Activated CD4-positive, alpha-beta T cell treated with anti-CD3 and anti-CD28 coated beads for 4 hours (primary cell): ENCODE measurements around the gene CHMP5.

ENCODE experiments used
- DNase-seq, 2 donors: peaks; one replicate each; pipeline ENCODE4 v3.0.0-alpha.2; 2020

Gene CHMP5

DNA sequence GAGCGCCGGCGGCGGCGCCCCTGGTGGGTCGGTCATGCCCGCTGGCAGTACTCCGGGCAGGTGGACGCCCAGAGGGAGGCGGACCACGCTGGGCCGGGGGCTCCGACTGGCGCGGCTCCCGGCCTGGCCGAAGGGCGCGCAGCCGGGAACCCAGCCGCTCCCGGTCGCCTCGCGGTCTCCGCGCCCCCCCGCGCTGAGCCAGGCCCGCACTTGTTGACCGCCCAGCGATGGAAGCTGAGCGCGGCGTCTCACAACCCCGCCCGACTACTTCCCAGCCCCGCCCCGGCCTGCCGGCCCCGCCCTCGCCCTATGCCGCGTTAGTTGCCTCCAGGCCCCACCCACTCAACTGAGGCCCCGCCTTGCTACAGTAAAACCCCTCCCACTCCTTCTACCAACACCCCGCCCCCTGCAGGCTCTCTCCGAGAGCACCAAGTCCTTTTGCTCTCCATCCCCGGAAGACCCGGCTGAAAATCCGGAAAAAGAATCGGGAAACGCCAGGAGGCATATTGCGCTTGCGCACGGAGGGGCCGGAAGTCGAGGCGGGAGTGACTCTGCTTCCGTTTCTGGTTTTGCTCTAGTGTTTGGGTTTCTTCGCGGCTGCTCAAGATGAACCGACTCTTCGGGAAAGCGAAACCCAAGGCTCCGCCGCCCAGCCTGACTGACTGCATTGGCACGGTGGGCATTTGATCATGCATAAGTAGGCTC is at the start of gene CHMP5, which contains the start of gene BAG1:
TSS of gene CHMP5 (plus strand) at position 577 of the 705 bp plus-strand sequence. CDS start at position 607, 30 bp downstream.
TSS of gene BAG1 (minus strand) at position 236 of the 705 bp plus-strand sequence.
- peak; percentile 99 to 100 for DNase-seq

DNA sequence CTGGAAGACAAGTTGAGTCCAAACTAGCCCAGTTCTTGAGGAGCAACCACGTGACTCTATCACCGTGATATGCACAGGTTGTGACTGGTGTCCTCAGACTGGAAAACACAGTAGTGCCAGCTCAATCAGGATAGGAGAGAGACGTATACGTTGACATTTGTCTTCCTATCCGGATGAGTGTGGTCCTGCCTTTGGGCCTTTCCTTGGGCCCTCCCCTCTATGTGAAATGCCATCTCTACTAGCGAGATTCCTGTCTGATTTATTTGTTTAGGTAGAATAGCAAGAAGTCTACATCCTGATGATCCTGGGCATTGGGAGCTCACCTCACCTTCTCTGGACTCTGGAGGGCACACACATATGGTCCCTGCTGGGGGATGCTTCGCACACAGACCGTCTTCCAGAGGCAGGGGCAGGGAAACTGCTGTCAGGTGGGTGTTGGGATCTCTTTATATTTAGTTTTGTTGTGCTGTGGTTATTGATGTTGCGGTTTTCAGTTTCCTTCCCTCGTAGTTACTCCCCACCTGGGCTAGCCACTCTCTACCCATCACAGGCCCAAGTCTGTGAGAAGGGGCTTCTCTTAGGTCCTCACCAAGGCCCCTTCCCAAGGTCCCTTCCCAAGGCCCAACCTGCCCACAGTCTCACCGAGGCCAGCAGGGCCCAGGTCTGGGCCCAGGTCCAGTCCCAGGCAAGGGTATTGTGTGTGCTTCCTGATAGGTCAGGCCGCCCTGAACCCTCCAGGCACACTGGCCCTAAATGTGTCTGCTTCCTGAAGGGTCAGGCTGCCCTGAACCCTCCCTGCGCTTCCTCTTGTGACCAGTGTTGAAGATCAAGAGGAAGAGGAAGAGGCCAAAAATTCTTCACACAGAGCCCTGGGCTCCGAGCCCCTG is 43.9 kb upstream of the CHMP5 start:
- no peak for DNase-seq

DNA sequence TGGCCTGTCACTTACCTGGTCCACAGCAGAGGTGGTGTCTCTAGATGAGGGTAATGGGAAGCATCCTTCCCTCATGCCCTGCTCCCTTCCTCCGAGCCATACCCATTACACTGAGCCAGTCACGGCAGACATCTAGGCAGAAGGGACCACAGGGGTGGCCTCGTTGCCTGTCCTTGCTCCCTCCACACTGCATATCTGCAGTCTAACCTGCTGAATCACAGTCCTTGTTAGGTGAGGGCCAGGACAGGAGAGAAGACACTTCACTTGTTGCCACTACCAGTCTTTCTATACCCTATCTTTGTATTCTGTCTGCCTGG is 43.3 kb upstream of the CHMP5 start:
- no peak for DNase-seq

DNA sequence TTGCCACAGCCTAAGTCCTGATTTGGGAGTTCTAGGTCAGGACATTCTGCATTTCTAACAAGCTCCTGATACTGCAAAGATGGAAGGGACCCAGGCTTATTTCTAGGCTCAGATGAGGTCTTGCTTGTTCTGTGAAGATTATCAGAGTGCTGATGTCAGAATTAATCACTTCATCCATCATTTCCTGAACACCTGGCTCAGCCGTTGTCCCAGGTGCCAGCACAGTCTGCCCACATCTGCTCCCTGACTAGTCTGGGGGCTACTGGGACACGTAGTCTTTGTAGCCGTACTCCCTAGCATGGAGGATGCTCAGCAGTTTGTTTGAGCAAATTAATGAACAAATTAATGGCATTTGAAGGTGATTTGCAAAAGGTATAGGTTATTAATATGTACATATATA is 42.8 kb upstream of the CHMP5 start:
- DNase-seq = no peak

DNA sequence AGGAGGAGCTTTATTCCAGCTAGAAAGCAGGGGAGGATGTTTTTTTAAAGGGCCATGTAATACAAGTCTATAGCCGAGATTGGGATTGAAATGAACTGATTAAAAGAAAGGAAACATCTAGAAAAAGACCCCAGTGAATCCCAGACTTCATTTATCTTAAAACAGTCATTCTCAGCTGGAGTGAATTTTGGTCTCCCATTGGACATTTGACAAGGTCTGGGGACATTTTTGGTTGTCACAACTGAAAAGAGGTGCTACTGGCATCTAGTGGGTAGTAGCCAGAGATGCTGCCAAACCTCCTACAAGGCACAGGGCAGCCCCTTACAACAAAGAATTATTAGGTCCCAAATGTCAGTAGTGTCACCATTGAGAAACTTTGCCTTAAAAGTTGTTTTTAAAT is 41.2 kb upstream of the CHMP5 start:
- DNase-seq = no peak

DNA sequence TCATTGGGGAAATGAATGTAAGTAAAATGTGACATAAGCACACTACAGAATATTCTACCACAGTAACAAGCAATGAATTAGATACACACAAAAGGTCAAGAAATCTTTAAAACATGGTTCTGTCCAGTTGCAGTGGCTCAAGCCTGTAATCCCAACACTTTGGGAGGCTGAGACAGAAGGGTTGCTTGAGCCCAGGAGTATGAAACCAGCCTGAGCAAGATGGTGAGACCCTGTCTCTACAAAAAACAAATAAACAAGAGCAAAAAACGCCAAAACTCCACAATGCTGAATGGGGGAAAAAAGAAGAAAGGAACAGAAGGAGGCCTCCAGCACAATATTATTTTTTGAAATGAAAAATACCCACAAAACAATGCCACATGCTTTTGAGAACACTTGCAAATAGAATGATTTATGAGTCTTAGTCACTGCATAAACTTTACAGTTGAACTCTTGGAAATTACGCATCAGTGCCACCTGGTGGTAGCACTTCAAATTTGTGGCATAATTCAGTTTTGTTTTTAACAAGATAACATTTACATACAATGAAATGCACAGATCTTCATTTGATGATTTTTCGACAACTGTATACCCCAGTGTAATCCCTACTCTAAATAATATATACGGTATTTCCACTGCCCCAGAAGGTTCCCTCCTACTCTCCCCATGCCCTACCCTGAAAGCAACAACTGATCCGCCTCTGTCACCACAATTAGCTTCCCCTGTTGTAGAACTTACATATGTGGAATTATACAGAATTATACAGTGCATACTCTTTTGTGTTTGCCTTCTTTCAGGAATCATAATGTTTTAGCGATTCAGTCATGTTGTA is 39.3 kb upstream of the CHMP5 start:
- DNase-seq = peak; percentile 64 to 83

DNA sequence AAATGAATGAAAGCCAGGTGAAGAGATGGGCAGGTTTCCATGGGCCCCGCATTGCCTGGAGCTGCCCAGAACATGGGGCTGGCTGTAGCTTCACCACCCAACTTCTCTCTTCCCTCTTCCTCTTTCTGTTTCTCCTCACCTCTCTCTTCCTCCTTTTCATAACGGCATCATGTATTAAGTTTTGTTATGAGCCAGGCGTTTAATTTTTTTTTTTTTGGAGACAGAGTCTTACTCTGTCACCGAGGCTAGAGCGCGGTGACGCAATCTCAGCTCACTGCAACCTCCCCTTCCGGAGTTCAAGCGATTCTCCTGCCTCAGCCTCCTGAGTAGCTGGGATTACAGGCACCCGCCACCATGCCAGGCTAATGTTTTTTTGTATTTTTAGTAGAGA is 37.8 kb upstream of the CHMP5 start:
- DNase-seq = no peak

DNA sequence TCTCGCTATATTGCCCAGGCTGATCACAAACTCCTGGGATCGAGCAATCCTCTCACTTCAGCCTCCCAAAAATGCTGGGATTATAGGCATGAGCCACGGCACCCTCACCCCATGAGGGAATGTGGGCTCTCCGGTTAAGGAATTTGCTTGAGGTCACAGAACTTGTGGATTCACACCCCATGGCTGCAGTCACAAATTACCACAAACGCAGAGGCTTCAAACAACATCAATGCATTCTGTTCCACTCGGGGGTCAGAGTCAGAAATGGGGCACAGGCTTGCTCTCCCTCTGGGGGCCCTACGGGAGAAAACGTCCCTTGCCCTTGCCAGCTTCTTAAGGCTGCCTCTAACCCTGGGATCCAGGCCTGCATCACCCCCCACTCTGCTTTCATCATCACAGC is 37.1 kb upstream of the CHMP5 start:
- DNase-seq = no peak

DNA sequence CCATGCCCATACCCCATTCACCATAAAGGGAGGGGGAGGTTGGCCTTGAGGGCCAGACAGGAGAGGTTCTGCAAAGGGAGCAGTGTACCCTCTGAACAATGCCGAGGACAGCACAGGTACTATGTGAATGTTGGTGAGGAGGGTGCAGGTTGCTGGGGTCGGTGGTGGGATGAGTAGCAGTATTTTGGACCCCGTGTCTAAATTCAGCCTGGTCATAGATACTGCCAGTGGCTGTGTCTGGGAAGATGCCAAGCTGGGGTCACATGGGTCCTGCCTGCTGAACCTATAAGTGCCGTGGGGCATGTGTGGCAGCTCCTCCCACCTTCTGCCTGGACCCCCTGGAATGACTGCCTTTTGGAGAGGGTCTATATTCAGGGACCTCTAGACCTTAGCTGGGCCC is 36.2 kb upstream of the CHMP5 start:
- no peak for DNase-seq

DNA sequence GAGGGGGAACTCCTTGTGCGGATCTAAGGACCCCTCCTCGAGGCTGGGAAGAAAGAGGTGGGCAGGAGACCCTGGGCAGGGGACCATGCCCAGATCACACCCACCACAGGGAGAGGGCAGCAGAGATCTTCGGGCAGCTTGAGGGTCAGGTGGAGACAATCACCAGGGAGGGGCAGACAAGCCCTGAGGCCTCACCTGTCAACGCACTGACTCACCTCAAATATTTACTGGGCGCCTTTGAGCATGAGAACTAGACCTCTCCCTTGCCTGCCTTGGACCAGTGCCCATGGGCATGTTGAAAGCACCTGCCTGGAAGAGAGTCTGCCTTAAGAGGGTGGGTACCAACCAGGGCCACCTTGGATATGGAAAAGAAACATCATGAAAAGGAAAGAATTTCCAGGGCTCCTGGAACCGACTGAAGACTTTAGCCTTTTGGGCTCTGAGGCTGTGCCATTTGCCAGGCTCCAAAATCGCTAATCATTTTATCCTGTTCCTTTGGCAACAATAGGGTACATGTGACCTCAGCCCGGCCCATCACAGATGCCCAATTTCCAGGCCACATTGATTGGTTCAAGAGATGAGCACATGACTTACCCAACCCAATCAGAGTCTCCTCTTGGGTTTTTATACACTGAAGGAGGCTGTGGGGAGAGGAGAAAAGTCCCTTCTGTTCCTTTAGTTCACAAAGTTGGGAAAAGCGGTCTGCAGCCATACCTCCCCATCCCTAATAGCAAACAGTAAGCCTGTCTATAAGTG is 35.3 kb upstream of the CHMP5 start:
- DNase-seq = no peak

DNA sequence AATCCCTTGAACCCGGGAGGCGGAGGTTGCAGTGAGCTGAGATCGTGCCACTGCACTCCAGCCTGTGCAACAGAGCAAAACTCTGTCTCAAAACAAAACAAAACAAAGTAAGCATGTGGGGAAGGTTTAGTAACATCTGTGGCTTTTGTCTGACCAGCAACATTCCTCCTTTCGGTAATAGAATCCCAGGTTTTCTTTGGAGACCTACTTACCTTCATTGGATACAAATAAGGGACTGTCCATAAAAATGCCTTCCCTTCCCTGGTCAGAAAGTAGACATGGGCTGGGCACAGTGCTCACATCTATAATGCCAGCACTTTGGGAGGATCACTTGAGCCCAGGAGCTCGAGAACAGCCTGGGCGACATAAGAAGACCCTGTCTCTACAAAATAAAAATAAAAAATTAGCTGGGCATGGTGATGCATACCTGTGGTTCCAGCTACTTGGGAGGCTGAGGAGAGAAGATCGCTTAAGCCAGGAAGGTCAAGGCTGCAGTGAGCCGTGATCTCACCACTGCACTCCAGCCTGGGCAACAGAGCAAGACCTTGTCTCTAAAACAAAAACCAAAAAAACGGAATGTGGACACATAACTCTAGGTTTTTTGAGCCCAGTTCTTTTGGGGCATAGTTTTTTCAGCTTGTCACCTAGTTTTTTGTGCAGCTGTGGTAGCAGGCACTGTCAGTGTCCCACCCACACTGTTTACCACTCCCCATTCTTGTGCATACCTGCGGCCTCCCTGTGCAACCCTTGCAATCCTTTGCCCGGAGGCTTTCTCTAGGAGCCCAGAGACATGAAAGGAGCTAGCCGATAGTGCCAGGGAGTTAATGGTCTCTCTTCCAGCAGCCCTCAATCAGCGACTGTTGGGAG is 33.9 kb upstream of the CHMP5 start:
- no peak for DNase-seq

DNA sequence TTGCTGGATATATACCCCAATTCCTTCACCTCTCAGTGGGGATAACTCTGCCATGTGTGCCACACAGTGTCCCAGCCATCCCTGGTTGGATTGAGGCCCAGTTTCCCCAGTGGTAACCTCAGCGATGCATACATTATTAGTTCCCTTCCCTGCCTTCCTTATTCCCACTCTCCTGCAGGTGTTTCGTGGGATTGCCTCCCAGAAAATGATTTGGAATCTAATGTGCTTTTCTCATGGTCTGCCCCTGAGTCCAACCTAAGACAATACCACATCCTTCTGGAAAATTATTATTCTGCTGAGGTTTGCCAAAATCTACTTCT is 33.3 kb upstream of the CHMP5 start:
- DNase-seq = no peak

DNA sequence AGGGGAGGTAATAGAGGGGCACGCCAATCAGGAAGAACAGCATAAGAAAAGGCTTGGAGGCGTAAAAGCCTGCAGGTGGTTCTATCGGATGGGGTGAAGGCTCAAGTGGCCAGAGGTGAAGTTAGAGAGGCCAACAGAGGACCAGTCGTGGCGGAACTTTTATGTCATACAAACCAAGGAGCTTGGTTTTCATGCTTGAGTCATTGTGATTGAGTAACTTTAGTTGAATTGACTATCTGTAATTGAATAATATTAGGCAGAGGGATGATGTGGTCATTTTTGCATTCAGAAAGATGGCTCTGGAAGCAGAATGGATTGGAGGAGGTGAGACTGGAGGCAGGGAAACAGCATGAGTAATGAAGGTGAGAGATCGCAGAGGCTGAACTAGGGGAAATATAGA is 32.0 kb upstream of the CHMP5 start:
- DNase-seq = no peak

DNA sequence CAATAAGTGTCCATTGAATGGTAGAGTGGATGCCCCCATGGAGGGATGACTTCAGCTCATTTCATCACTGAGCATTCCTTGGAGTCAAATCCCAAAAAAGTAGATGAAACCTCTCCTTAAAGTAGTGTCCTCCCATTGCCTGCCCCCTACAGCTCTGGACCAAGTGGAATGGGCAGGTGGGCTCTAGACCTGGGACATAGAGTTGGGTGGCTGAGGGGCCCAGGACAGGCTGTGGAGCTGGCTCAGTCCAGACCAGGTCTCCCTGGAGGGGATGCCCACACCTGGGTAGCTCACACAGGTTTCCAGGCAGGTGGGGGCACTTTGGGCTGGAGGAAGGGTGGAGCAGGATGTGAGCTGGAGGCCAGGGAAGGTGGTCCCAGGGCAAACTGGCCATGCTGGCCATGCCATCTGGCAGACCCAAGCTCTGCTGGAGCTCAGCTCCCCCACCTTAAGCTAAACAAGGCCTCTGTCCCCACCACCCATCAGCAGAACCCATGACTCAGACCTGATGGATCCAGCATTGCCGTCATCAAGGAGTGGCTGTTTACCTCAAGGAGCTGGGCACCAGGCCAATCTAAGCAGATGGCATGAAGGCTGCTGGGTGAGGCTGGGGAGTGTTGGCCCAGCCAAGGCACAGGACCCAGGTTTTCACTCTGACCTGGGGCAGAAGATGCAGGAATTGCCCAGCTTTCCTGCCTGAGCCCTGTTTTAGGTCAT is 31.1 kb upstream of the CHMP5 start:
- DNase-seq = no peak

DNA sequence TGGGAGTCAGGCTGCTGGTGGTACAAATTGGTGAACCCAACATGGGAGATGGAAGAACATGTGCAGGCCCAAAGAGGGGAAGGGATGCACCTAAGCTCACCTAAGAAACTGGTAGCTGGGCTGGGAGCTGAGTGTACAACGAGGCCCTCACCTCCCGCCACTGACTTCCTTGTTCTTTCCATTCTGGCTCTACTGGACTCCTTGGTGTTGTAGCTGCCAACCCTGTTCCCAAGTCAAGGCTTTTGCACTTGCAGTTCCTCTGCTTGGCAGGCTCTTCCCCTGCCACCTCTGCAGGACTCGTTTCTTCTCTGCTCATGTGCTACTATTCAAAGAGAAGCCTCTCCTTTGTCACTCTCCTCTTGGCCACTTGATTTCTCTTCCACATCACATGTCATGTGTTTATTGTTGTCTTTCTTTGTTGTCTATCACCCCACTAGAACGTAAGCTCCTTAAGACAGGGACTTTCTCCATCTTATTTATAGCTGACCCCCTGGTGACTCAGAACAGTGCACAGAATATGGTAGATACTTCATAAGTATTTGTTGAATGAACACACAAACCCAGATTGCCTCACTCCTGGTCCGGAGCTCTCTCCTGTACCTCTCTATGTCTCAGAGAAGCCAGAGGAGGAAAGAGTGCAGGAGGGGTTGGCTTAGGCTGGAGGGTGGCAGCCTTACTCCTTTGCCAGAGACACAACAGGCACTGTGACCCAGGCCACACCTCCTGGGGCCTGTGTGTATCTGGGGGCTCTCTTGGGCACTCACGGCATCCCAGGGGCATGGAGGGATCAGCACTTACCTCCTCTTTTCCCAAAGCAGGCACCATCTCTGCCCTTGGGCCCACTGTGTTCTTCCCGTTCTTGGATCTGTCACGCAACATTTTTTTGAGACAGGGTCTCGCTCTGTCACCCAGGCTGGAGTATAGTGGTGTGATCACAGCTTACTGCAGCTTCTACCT is 30.1 kb upstream of the CHMP5 start:
- DNase-seq = no peak

DNA sequence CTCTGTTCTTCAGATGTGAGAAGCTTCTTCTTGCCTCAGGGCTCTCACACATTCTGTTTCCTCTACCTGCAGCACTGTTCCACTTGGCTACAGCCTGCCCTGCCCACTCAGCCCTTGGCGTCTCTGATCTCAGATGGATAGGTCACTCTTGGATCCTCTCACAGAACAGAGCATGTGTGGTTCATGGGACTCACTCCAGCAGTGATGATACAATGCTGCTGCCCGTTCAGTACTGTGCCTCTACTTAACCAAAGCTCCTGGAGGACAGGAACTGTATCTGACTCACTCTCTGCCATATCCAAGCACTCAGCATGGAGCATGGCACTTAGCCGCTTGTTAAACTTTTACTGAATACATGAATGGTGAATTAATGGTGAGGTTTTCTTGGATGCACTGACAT is 28.3 kb upstream of the CHMP5 start:
- no peak for DNase-seq

DNA sequence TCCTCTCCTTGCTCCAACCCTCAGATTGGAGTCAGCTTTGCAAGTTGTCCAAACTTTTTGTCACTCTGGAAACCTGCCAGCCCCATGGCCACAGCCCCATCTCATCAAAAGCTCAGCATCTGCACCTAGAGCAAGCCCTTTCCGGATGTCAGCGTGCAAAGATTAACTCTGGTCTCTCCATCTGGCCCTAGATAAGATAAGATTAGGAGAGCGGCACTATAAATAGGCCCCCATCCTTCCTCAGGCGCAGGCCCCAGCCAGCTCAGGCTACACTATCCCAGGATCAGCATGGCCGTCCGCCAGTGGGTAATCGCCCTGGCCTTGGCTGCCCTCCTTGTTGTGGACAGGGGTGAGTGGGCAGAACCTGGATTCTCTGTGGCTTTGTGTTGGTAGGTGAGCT is 24.9 kb upstream of the CHMP5 start, which contains the start of gene SPINK4:
TSS of gene SPINK4 (plus strand) at position 247 of the 400 bp plus-strand sequence. CDS start at position 289, 42 bp downstream.
- no peak for DNase-seq

DNA sequence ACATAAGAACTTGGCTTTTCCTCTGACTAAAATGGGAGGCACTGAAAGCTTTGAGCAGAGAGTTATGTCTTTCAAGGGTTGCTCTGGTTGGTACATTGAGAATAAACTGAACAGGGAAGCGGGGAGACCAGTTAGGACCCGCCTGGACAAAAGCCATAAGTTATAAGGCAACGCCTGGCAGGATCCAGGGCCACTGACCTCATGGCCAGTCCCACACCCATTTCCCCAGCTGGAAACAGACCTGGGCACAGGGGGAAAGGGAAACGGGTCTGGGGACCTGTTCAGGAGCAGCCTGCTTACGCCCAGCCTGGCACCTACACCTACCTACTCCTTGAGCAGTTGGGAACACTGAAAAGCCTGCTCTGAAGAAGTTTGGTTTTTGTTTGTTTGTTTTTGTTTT is 23.6 kb upstream of the CHMP5 start:
- DNase-seq = no peak

DNA sequence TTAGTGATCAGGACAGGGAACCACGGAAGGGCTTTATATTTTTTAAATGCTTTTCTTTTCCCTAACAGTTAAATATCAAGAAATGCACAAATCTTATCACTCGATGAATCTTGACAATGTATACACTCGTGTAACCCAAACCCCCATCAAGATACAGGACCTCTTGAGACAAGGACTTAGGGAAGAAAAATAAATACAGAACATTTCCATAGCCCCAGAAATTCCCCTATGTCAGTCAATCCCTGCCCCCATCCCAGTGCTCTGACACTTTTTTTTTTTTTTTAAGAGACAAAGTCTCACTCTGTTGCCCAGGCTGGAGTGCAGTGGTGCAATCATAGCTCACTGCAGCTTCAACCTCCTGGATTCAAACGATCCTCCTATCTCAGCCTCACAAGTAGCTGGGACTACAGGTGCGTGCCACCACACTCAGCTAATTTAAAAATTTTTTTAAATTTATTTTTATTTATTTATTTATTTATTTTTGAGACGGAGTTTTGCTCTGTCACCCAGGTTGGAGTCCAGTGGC is 22.2 kb upstream of the CHMP5 start:
- DNase-seq = no peak
